ENCODE data around the gene C19orf47.

C19orf47 gene

GRCh38 chr19:40321566-40322270, 26.5 kb downstream of the C19orf47 start (continued):
- no peak for TF ChIP-seq ZFP3 (CRISPR knock-in tag; IDR thresholded peaks at IDR 0.05)

DNA sequence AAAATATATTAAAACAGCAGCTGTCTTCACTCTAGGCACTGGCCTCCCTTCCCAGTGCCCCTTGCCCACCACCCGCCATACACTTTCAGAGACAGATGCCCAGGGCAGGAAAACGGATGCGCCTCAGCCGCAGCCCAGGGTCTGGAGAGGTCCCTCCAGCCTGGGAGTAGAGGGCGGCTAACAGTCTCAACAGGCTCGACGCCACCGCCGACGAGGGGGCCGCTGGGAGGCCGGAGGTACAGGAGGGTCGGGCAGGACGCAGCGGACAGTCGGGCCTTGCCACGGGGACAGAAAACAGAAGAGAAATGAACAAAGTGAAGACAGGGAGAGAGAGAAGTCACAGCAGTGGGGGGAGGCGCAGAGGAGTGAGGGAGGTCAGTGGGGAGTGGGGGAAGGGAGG, 27.1 kb downstream of the C19orf47 start:
- no peak for ATAC-seq
- no peak for TF ChIP-seq ZFP30 (CRISPR knock-in tag; IDR thresholded peaks at IDR 0.05)

DNA sequence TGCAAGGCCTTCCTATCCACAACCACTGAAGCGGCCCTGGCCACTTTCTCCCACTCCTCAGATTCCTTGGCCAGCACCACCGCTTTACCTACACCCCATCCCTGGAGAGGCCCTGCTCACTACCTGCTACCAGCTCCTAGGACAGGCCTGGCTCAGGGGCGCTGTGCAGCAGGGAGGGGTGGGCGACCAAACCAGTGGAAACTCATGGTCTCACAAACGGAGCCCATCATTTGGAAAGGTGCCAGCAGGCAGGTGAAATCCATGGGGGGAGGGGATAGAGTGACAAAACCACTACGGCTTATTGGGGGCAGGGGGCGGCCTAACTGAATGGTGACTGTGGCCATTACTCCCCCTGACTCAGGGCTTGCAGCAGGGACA, 27.6 kb downstream of the C19orf47 start:
- no peak for TF ChIP-seq ZNF565 (CRISPR knock-in tag; conservative IDR thresholded peaks at IDR 0.05; ENCODE audit: low read depth)
- no peak for TF ChIP-seq ZNF70 (CRISPR knock-in tag; IDR thresholded peaks at IDR 0.05)
- TF ChIP-seq, protein P1, sequence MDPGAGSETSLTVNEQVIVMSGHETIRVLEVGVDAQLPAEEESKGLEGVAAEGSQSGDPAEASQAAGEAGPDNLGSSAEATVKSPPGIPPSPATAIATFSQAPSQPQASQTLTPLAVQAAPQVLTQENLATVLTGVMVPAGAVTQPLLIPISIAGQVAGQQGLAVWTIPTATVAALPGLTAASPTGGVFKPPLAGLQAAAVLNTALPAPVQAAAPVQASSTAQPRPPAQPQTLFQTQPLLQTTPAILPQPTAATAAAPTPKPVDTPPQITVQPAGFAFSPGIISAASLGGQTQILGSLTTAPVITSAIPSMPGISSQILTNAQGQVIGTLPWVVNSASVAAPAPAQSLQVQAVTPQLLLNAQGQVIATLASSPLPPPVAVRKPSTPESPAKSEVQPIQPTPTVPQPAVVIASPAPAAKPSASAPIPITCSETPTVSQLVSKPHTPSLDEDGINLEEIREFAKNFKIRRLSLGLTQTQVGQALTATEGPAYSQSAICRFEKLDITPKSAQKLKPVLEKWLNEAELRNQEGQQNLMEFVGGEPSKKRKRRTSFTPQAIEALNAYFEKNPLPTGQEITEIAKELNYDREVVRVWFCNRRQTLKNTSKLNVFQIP (CRISPR knock-in tag; IDR thresholded peaks at IDR 0.05; ENCODE audit: borderline replicate concordance, low read depth) = no peak
- no peak for TF ChIP-seq PATZ1 (CRISPR knock-in tag; IDR thresholded peaks at IDR 0.05; ENCODE audit: borderline replicate concordance)
- no peak for TF ChIP-seq ISL1 (CRISPR knock-in tag; IDR thresholded peaks at IDR 0.05)
- no peak for TF ChIP-seq ZNF8 (CRISPR knock-in tag; IDR thresholded peaks at IDR 0.05)
- no peak for TF ChIP-seq BACH2 (CRISPR knock-in tag; IDR thresholded peaks at IDR 0.05; ENCODE audit: borderline replicate concordance)
- no peak for TF ChIP-seq ZFP3 (CRISPR knock-in tag; IDR thresholded peaks at IDR 0.05)
- TF ChIP-seq, protein P2, sequence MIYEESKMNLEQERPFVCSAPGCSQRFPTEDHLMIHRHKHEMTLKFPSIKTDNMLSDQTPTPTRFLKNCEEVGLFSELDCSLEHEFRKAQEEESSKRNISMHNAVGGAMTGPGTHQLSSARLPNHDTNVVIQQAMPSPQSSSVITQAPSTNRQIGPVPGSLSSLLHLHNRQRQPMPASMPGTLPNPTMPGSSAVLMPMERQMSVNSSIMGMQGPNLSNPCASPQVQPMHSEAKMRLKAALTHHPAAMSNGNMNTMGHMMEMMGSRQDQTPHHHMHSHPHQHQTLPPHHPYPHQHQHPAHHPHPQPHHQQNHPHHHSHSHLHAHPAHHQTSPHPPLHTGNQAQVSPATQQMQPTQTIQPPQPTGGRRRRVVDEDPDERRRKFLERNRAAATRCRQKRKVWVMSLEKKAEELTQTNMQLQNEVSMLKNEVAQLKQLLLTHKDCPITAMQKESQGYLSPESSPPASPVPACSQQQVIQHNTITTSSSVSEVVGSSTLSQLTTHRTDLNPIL (CRISPR knock-in tag; IDR thresholded peaks at IDR 0.05; ENCODE audit: low read depth) = no peak
- no peak for TF ChIP-seq OSR1 (CRISPR knock-in tag; IDR thresholded peaks at IDR 0.05)
- no peak for TF ChIP-seq ARNTL (CRISPR knock-in tag; IDR thresholded peaks at IDR 0.05; ENCODE audit: borderline replicate concordance, low read depth)
- TF ChIP-seq PPARA (CRISPR knock-in tag; IDR thresholded peaks at IDR 0.05; ENCODE audit: borderline replicate concordance) = no peak
- no peak for ATAC-seq

DNA sequence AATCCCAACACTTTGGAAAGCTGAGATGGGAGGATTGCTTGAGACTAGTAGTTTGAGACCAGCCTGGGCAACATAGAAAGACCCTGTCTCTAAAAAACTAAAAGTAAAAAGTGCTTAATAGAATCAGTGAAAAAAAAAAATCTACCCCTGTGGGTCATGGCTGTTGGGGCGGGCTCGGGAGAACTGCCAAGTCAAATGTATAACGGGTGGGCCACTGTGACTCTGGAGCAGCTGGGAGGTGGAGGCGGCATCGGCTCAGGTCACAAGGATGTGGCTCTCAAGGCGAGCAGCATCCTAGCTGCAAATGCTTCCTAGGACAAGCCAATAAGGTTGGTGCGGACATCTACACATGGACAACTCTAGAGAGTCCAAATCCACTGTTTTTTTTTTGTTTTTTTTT, 30.9 kb downstream of the C19orf47 start:
- TF ChIP-seq ZNF565 (CRISPR knock-in tag; conservative IDR thresholded peaks at IDR 0.05; ENCODE audit: low read depth) (no peak), BACH2 (CRISPR knock-in tag; IDR thresholded peaks at IDR 0.05; ENCODE audit: borderline replicate concordance) (no peak)
- ATAC-seq = no peak

DNA sequence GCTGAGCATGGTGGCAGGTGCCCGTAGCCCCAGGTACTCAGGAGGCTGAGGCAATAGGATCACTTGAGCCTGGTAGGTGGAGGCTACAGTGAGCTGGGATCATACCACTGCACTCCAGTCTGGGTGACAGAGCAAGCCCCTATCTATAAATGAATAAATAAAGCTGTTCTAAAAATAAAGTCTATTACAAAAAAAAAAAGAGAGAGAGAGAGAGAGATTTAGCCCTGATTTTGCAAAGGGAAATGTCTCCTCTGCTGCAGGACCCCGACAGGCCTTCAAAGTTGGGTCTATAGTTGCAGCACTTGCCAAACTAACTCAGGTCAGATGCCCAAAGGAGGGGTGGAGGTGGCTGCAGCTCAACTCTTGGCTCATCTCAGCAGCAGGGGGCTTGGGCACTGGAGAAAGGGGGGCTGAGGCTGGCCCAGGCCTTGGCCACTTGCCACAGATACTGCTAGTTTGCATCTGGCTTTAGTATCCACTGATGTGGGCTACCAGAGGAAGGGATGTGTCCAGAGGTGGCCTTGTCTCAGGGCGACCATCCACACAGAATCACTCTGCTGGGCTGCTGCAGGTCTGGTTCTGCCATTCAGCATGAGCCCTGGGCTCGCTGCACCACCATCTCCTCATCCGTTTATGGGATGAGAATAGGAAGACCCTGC, 32.3 kb downstream of the C19orf47 start:
- TF ChIP-seq, protein P2 (CRISPR knock-in tag; IDR thresholded peaks at IDR 0.05; ENCODE audit: low read depth) = no peak
- no peak for TF ChIP-seq ZFP3 (CRISPR knock-in tag; IDR thresholded peaks at IDR 0.05)
- TF ChIP-seq ZC3H10 (CRISPR knock-in tag; IDR thresholded peaks at IDR 0.05) = no peak
- TF ChIP-seq GLIS3 (CRISPR knock-in tag; IDR thresholded peaks at IDR 0.05) = no peak
- no peak for ATAC-seq

DNA sequence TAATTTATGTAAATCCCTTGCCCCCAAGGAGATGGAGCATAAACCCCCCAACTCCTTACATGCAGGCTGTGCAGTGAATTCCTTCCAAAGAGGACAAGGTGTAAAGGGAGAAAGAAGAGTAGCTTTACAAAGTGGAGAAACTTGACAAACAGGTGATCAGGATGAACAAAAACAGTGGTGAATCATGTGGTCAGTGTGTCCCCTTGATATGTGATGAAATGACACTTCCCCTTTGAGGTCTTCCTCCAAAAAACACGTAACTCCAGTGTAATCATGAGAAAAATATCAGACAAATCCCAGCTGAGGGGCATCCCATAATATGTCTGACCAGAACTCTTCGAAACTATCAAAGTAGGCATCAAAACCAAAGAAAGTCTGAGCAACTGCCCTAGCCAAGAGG, 33.5 kb downstream of the C19orf47 start:
- ATAC-seq = no peak
- TF ChIP-seq, protein P3, sequence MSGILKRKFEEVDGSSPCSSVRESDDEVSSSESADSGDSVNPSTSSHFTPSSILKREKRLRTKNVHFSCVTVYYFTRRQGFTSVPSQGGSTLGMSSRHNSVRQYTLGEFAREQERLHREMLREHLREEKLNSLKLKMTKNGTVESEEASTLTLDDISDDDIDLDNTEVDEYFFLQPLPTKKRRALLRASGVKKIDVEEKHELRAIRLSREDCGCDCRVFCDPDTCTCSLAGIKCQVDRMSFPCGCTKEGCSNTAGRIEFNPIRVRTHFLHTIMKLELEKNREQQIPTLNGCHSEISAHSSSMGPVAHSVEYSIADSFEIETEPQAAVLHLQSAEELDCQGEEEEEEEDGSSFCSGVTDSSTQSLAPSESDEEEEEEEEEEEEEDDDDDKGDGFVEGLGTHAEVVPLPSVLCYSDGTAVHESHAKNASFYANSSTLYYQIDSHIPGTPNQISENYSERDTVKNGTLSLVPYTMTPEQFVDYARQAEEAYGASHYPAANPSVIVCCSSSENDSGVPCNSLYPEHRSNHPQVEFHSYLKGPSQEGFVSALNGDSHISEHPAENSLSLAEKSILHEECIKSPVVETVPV (CRISPR knock-in tag; IDR thresholded peaks at IDR 0.05) = no peak
- TF ChIP-seq ESRRG (CRISPR knock-in tag; IDR thresholded peaks at IDR 0.05) (no peak), TCF4 (CRISPR knock-in tag; IDR thresholded peaks at IDR 0.05; ENCODE audit: borderline replicate concordance) (no peak)
